ENCODE results near the gene FEM1B. TPM values are rescaled to one million over a fixed set of nuclear protein-coding genes. Genes with fewer than 3 reads are reported as not detected.
"Not testable (repeated sequence)": the region's sequence is repeated elsewhere in the genome, so short reads cannot be mapped to it uniquely, and the experiment has no call there.

Gene FEM1B
- total RNA-seq, 4 donors from 2014 or later = 25.1 to 64.7 (median 43.0) TPM

DNA sequence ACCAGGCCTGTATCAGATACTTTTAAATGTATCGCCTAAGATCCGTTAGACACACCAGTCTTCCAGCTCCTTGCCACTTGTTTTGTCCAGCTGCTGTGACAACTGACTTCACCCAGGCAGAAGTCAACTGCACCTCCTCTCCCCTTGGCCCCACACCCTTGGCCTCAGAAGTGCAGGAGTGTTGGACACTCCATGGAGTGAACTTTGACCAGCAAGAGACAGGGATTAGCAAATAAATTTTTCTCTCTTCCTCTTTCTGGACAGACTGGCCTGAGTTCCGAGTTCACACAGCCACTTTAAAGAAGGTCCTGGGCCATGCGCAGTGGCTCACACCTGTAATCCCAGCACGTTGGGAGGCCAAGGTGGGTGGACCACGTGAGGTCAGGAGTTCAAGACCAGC, 45.1 kb upstream of the FEM1B start:
- in situ Hi-C loops (cut with MboI; ENCODE audit: low pct_ligation_motif_present in 1 of 4, low pct_unique_long_range_greater_than_20kb in 1 of 4, low sequenced_read_pairs in 3 of 4) (loop anchor here in 1 of 4 donors (25.0 kb wide), 1 partner anchor 155 kb away; no protein-coding TSS in a partner anchor), intact Hi-C loops (cut with DNase I; ENCODE audit: low total_unique reads) (no loop called here)
- peak; percentile 36 for DNase-seq
- Histone ChIP-seq H3K27ac (peak overlapping the region in 1 of 4 donors; percentile 15), H3K4me3 (no peak overlapping the region), H3K9me3 (no peaks in the 10 kb centered on the region), H3K4me1 (peaks cover 7 to 43% (median 20%) of the 10 kb centered on the region in 4 donors), H3K27me3 (no peaks in the 10 kb centered on the region), H3K36me3 (no peaks in the 10 kb centered on the region)
- WGBS, 2 donors (ENCODE audit: low coverage in 1 of 2) = 81% methylated on average over 6 of the region's 6 CpGs; no CpG with 5 or more reads in 1 of the 2 donors
- TF ChIP-seq EP300 (IDR thresholded peaks at IDR 0.05; ENCODE audit: low read depth) (no peak), POLR2A (IDR thresholded peaks at IDR 0.05) (no peak), POLR2AphosphoS5 (IDR thresholded peaks at IDR 0.05) (no peak)
- TF ChIP-seq, protein P1, sequence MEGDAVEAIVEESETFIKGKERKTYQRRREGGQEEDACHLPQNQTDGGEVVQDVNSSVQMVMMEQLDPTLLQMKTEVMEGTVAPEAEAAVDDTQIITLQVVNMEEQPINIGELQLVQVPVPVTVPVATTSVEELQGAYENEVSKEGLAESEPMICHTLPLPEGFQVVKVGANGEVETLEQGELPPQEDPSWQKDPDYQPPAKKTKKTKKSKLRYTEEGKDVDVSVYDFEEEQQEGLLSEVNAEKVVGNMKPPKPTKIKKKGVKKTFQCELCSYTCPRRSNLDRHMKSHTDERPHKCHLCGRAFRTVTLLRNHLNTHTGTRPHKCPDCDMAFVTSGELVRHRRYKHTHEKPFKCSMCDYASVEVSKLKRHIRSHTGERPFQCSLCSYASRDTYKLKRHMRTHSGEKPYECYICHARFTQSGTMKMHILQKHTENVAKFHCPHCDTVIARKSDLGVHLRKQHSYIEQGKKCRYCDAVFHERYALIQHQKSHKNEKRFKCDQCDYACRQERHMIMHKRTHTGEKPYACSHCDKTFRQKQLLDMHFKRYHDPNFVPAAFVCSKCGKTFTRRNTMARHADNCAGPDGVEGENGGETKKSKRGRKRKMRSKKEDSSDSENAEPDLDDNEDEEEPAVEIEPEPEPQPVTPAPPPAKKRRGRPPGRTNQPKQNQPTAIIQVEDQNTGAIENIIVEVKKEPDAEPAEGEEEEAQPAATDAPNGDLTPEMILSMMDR (IDR thresholded peaks at IDR 0.05) = no peak

DNA sequence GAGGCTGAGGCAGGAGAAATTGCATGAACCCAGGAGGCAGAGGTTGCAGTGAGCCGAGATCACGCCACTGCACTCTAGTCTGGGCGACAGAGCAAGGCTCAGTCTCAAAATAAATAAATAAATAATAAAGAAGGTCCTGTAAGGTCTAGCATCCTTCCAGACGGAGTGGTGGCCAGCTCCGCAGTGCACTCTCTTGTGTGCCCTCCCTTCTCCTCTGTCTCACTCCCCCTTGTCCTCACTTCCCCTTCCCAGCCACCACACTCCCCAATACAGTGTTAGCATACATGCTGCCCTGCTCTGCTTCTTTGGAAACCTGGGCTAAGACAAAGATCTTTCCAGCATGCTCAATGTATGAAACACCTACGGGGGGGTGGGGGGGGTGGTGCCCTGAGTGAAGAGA, 44.6 kb upstream of the FEM1B start:
- WGBS, 2 donors (ENCODE audit: low coverage in 1 of 2) = 87 to 95% methylated on average over 4 to 6 of the region's 6 CpGs
- H3K4me1 ChIP-seq = peaks cover 7 to 40% (median 17%) of the 10 kb centered on the region in 4 donors
- no peak for DNase-seq
- peak overlapping the region in 1 of 4 donors; percentile 15 for H3K27ac ChIP-seq
- no peaks in the 10 kb centered on the region for H3K36me3 ChIP-seq
- TF ChIP-seq EP300 (IDR thresholded peaks at IDR 0.05; ENCODE audit: low read depth) = no peak
- TF ChIP-seq, protein P1 (IDR thresholded peaks at IDR 0.05) = no peak
- no peak for TF ChIP-seq POLR2A (IDR thresholded peaks at IDR 0.05)
- no peak for TF ChIP-seq POLR2AphosphoS5 (IDR thresholded peaks at IDR 0.05)
- H3K9me3 ChIP-seq = no peaks in the 10 kb centered on the region
- H3K27me3 ChIP-seq = no peaks in the 10 kb centered on the region
- in situ Hi-C loops (cut with MboI; ENCODE audit: low pct_ligation_motif_present in 1 of 4, low pct_unique_long_range_greater_than_20kb in 1 of 4, low sequenced_read_pairs in 3 of 4) (loop anchor here in 1 of 4 donors (25.0 kb wide), 1 partner anchor 154 kb away; no protein-coding TSS in a partner anchor), intact Hi-C loops (cut with DNase I; ENCODE audit: low total_unique reads) (no loop called here)
- no peak overlapping the region for H3K4me3 ChIP-seq

DNA sequence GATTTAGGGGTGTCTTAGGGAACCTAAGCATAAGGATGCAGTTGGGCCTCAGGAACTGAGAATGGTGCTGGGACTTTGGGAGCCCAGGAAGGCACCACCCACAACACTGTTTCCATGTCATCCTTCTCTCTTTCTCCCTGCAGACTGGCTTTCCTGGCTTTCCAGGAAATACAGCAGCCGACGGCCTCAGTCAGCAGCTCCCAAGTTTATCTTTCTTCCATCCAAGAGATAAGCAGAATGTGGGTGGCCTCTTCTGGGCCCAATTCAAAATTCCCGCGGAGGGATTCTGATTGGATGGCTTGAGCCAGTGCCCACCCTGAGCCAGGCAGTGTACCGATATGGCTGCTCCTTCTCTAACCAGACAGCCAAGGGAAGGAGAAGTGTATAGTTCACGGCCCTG, 43.5 kb upstream of the FEM1B start:
- DNase-seq = no peak
- intact Hi-C loops (cut with DNase I; ENCODE audit: low total_unique reads) (no loop called here), in situ Hi-C loops (cut with MboI; ENCODE audit: low pct_ligation_motif_present in 1 of 4, low pct_unique_long_range_greater_than_20kb in 1 of 4, low sequenced_read_pairs in 3 of 4) (loop anchor here in 1 of 4 donors (25.0 kb wide), 1 partner anchor 153 kb away; no protein-coding TSS in a partner anchor)
- Histone ChIP-seq H3K9me3 (no peaks in the 10 kb centered on the region), H3K4me3 (no peak overlapping the region), H3K36me3 (no peaks in the 10 kb centered on the region), H3K4me1 (peaks cover 0 to 31% (median 12%) of the 10 kb centered on the region in 4 donors), H3K27ac (no peak overlapping the region), H3K27me3 (no peaks in the 10 kb centered on the region)
- 42% methylated on average over 6 of the region's 6 CpGs; no CpG with 5 or more reads in 1 of the 2 donors for WGBS, 2 donors (ENCODE audit: low coverage in 1 of 2)
- TF ChIP-seq POLR2AphosphoS5 (IDR thresholded peaks at IDR 0.05) (no peak), POLR2A (IDR thresholded peaks at IDR 0.05) (no peak), EP300 (IDR thresholded peaks at IDR 0.05; ENCODE audit: low read depth) (no peak)
- TF ChIP-seq, protein P1 (IDR thresholded peaks at IDR 0.05) = no peak

DNA sequence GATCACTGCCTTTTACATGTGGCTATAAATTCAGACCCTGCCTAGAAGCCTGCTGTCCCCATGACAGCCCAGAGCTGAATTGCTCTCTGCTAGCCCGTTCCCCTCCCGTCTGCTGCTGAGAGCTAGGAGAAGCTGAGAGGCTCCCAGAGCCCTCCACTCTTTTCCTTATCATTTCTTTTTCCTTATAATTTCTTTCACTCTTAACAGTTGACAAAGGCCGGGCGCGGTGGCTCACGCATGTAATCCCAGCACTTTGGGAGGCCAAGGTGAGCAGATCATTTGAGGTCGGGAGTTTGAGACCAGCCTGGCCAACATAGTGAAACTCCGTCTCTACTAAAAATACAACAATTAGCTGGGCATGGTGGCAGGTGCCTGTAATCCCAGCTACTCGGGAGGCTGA, 43.0 kb upstream of the FEM1B start:
- H3K27ac ChIP-seq; intact Hi-C loops (cut with DNase I; ENCODE audit: low total_unique reads); H3K9me3 ChIP-seq; DNase-seq; H3K27me3 ChIP-seq; H3K36me3 ChIP-seq; H3K4me3 ChIP-seq: not testable (repeated sequence)
- in situ Hi-C loops (cut with MboI; ENCODE audit: low pct_ligation_motif_present in 1 of 4, low pct_unique_long_range_greater_than_20kb in 1 of 4, low sequenced_read_pairs in 3 of 4) = loop anchor here in 1 of 4 donors (25.0 kb wide), 1 partner anchor 153 kb away; no protein-coding TSS in a partner anchor
- H3K4me1 ChIP-seq = peaks cover 0 to 31% (median 12%) of the 10 kb centered on the region in 4 donors
- WGBS, 2 donors (ENCODE audit: low coverage in 1 of 2) = 92% methylated on average over 9 of the region's 9 CpGs; no CpG with 5 or more reads in 1 of the 2 donors
